Activated T-cell treated with anti-CD3 and anti-CD28 coated beads, Interleukin-2, amount 50 U/mL, for 72 hours (primary cell): ENCODE data around the gene MINDY4. TPM values are rescaled to one million over a fixed set of nuclear protein-coding genes. Genes with fewer than 3 reads are reported as not detected.
"Not testable (repeated sequence)": the region's sequence is repeated elsewhere in the genome, so short reads cannot be mapped to it uniquely, and the experiment has no call there.

ENCODE experiments used
- ATAC-seq, 2 donors: fragments of 150-1000 bp; cut with Tn5 transposase; replicated peaks in 1 of 2; 2 replicates each; pipeline ENCODE4 v1.10.0; 2021; ENCODE audit warnings: moderate library complexity in 2 of 2, mild to moderate bottlenecking in 1 of 2
- DNase-seq, 2 donors: peaks; one replicate each; pipeline ENCODE4 v3.0.0; 2021 to 2022; ENCODE audit warnings: mixed read lengths in 1 of 2
- H3K27ac Mint-ChIP-seq: one replicate; pipeline ENCODE4 v1.8.0; 2022; ENCODE audit warnings: mild to moderate bottlenecking, moderate library complexity, mixed read lengths
- H3K27me3 Mint-ChIP-seq: one replicate; pipeline ENCODE4 v1.8.0; 2022; ENCODE audit warnings: low read depth, mixed read lengths
- H3K36me3 Mint-ChIP-seq, 2 donors: one replicate each; pipeline ENCODE4 v1.8.0; 2022; ENCODE audit warnings: mixed read lengths in 2 of 2, mild to moderate bottlenecking in 1 of 2; ENCODE audit not compliant: insufficient read depth in 2 of 2
- H3K4me1 Mint-ChIP-seq: one replicate; pipeline ENCODE4 v1.8.0; 2022; ENCODE audit warnings: low read depth, mixed read lengths
- H3K4me3 Mint-ChIP-seq, 2 donors: one replicate each; pipeline ENCODE4 v1.8.0; 2022; ENCODE audit warnings: mild to moderate bottlenecking in 2 of 2, mixed read lengths in 2 of 2, moderate library complexity in 2 of 2
- H3K9me3 Mint-ChIP-seq, 2 donors: one replicate each; pipeline ENCODE4 v1.8.0; 2022; ENCODE audit warnings: mixed read lengths in 2 of 2
- total RNA-seq, 2 donors: library from RNA; stranded (reverse); gene quantifications; one replicate each; pipeline ENCODE4 v1.2.3, GENCODE V29; 2022

Gene MINDY4
- total RNA-seq, 2 donors from 2014 or later: 1.1 to 1.9 TPM

GRCh38 chr7:30805081-30805691 lies 34.0 kb downstream of the MINDY4 start:
- no peaks in the 10 kb centered on the region for H3K4me1 Mint-ChIP-seq
- H3K36me3 Mint-ChIP-seq: no peaks in the 10 kb centered on the region
- H3K9me3 Mint-ChIP-seq: no peaks in the 10 kb centered on the region
- ATAC-seq (no peak), DNase-seq (no peak)
- H3K27ac Mint-ChIP-seq: no peak overlapping the region
- H3K27me3 Mint-ChIP-seq: no peaks in the 10 kb centered on the region
- H3K4me3 Mint-ChIP-seq: no peak overlapping the region

- Mint-ChIP-seq H3K27me3 (no peaks in the 10 kb centered on the region), H3K36me3 (no peaks in the 10 kb centered on the region), H3K4me3 (no peak overlapping the region), H3K27ac (no peak overlapping the region), H3K9me3 (no peaks in the 10 kb centered on the region), H3K4me1 (no peaks in the 10 kb centered on the region)
- DNase-seq (no peak), ATAC-seq (no peak)
Observed at GRCh38 chr7:30805931-30806330, 34.7 kb downstream of the MINDY4 start.

GRCh38 chr7:30807477-30807876 lies 36.3 kb downstream of the MINDY4 start:
- not testable (repeated sequence) for H3K9me3 Mint-ChIP-seq, H3K36me3 Mint-ChIP-seq, H3K4me1 Mint-ChIP-seq, DNase-seq, H3K27me3 Mint-ChIP-seq, ATAC-seq, H3K27ac Mint-ChIP-seq, H3K4me3 Mint-ChIP-seq

GRCh38 chr7:30807941-30808340 lies 36.7 kb downstream of the MINDY4 start:
- H3K9me3 Mint-ChIP-seq, H3K27ac Mint-ChIP-seq, DNase-seq, H3K4me3 Mint-ChIP-seq, ATAC-seq, H3K4me1 Mint-ChIP-seq, H3K27me3 Mint-ChIP-seq, H3K36me3 Mint-ChIP-seq: not testable (repeated sequence)

GRCh38 chr7:30810986-30811385 lies 39.8 kb downstream of the MINDY4 start:
- DNase-seq (no peak), ATAC-seq (no peak)
- H3K9me3 Mint-ChIP-seq: no peaks in the 10 kb centered on the region
- H3K27me3 Mint-ChIP-seq: no peaks in the 10 kb centered on the region
- no peak overlapping the region for H3K4me3 Mint-ChIP-seq
- H3K4me1 Mint-ChIP-seq: no peaks in the 10 kb centered on the region
- H3K36me3 Mint-ChIP-seq: no peaks in the 10 kb centered on the region
- H3K27ac Mint-ChIP-seq: no peak overlapping the region

- Mint-ChIP-seq H3K27me3 (no peaks in the 10 kb centered on the region), H3K4me3 (no peak overlapping the region), H3K4me1 (no peaks in the 10 kb centered on the region), H3K9me3 (no peaks in the 10 kb centered on the region), H3K27ac (no peak overlapping the region), H3K36me3 (no peaks in the 10 kb centered on the region)
- ATAC-seq (no peak), DNase-seq (no peak)
Observed at GRCh38 chr7:30812676-30813075, 41.5 kb downstream of the MINDY4 start.

- H3K27ac Mint-ChIP-seq: no peak overlapping the region
- ATAC-seq (no peak), DNase-seq (no peak)
- no peak overlapping the region for H3K4me3 Mint-ChIP-seq
- no peaks in the 10 kb centered on the region for H3K4me1 Mint-ChIP-seq
- H3K36me3 Mint-ChIP-seq: no peaks in the 10 kb centered on the region
- H3K27me3 Mint-ChIP-seq: no peaks in the 10 kb centered on the region
- no peaks in the 10 kb centered on the region for H3K9me3 Mint-ChIP-seq
Observed at GRCh38 chr7:30813466-30813865, 42.2 kb downstream of the MINDY4 start.

GRCh38 chr7:30814700-30815387 lies 43.6 kb downstream of the MINDY4 start:
- DNase-seq: no peak
- H3K27ac Mint-ChIP-seq: no peak overlapping the region
- no peak for ATAC-seq
- no peaks in the 10 kb centered on the region for H3K27me3 Mint-ChIP-seq
- no peaks in the 10 kb centered on the region for H3K36me3 Mint-ChIP-seq
- H3K9me3 Mint-ChIP-seq: no peaks in the 10 kb centered on the region
- no peaks in the 10 kb centered on the region for H3K4me1 Mint-ChIP-seq
- no peak overlapping the region for H3K4me3 Mint-ChIP-seq

- no peaks in the 10 kb centered on the region for H3K27me3 Mint-ChIP-seq
- H3K4me1 Mint-ChIP-seq: no peaks in the 10 kb centered on the region
- DNase-seq (no peak), ATAC-seq (no peak)
- H3K27ac Mint-ChIP-seq: no peak overlapping the region
- H3K36me3 Mint-ChIP-seq: no peaks in the 10 kb centered on the region
- no peak overlapping the region for H3K4me3 Mint-ChIP-seq
- no peaks in the 10 kb centered on the region for H3K9me3 Mint-ChIP-seq
Observed at GRCh38 chr7:30815388-30815854, 44.2 kb downstream of the MINDY4 start.

- Mint-ChIP-seq H3K36me3 (no peaks in the 10 kb centered on the region), H3K9me3 (no peaks in the 10 kb centered on the region), H3K27me3 (no peaks in the 10 kb centered on the region), H3K27ac (no peak overlapping the region), H3K4me1 (no peaks in the 10 kb centered on the region), H3K4me3 (no peak overlapping the region)
- ATAC-seq: no peak
- DNase-seq: no peak
Observed at GRCh38 chr7:30815951-30816644, 44.9 kb downstream of the MINDY4 start.

GRCh38 chr7:30816645-30817370 lies 45.6 kb downstream of the MINDY4 start:
- DNase-seq (no peak), ATAC-seq (no peak)
- Mint-ChIP-seq H3K4me1 (no peaks in the 10 kb centered on the region), H3K27me3 (no peaks in the 10 kb centered on the region), H3K36me3 (no peaks in the 10 kb centered on the region), H3K27ac (no peak overlapping the region), H3K9me3 (no peaks in the 10 kb centered on the region), H3K4me3 (no peak overlapping the region)

GRCh38 chr7:30817371-30817767 lies 46.2 kb downstream of the MINDY4 start:
- no peaks in the 10 kb centered on the region for H3K27me3 Mint-ChIP-seq
- H3K27ac Mint-ChIP-seq: no peak overlapping the region
- no peaks in the 10 kb centered on the region for H3K9me3 Mint-ChIP-seq
- H3K4me1 Mint-ChIP-seq: no peaks in the 10 kb centered on the region
- H3K4me3 Mint-ChIP-seq: no peak overlapping the region
- no peak for ATAC-seq
- no peaks in the 10 kb centered on the region for H3K36me3 Mint-ChIP-seq
- DNase-seq: no peak
